ENCODE measurements around the gene SLAMF1.

DNA sequence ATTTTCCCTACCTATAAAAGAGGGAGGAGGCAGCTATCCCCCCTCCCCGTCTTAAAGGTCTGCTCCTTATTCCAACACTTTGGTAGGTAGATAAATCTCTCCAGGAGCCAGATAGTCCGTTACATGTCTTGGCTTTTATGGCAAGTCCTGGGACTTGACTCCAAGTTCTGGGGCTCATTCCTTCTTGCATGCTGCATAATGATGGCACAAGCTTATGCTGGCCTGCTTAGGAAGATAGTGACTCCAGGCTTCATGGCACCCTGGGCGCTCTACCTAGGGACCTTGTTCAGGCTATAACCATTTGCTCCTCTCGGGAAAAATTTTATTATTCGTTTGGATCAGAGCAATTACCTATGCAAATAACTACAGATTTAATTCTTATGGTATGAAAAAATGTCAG is 3.7 kb downstream of the SLAMF1 start:
- TF ChIP-seq, protein P1, sequence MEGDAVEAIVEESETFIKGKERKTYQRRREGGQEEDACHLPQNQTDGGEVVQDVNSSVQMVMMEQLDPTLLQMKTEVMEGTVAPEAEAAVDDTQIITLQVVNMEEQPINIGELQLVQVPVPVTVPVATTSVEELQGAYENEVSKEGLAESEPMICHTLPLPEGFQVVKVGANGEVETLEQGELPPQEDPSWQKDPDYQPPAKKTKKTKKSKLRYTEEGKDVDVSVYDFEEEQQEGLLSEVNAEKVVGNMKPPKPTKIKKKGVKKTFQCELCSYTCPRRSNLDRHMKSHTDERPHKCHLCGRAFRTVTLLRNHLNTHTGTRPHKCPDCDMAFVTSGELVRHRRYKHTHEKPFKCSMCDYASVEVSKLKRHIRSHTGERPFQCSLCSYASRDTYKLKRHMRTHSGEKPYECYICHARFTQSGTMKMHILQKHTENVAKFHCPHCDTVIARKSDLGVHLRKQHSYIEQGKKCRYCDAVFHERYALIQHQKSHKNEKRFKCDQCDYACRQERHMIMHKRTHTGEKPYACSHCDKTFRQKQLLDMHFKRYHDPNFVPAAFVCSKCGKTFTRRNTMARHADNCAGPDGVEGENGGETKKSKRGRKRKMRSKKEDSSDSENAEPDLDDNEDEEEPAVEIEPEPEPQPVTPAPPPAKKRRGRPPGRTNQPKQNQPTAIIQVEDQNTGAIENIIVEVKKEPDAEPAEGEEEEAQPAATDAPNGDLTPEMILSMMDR (conservative IDR thresholded peaks at IDR 0.05; ENCODE audit: low read depth, low read length) = no peak
- TF ChIP-seq EZH2 (IDR thresholded peaks at IDR 0.05; ENCODE audit: borderline replicate concordance, low read depth, low read length, poor library complexity, severe bottlenecking) = no peak

Measured in A673 (cell line).